ENCODE data around the gene GJB6. TPM values are rescaled to one million over a fixed set of nuclear protein-coding genes. Genes with fewer than 3 reads are reported as not detected.

The GJB6 gene
- total RNA-seq, 1 donor = not detected

- DNase-seq (ENCODE audit: low read depth) = peak; percentile 16
- TF ChIP-seq CTCF (IDR thresholded peaks at IDR 0.05; ENCODE audit: insufficient read depth, low read depth, low read length) = no peak
- peak overlapping the region; percentile 52 for H3K4me3 ChIP-seq (ENCODE audit: low read depth, low read length)
Measured at GRCh38 chr13:20193162-20193906, 38.8 kb downstream of the GJB6 start.

GRCh38 chr13:20192836-20193161 is 39.3 kb downstream of the GJB6 start, which contains the start of gene GJB2:
GJB2 (minus strand) TSS chr13:20192938; CDS start chr13:20189581, 3,357 bp downstream.
- TF ChIP-seq CTCF (IDR thresholded peaks at IDR 0.05; ENCODE audit: insufficient read depth, low read depth, low read length) = no peak
- H3K4me3 ChIP-seq (ENCODE audit: low read depth, low read length) = peak within 1 kb of the TSS; percentile 52
- DNase-seq (ENCODE audit: low read depth) = no peak

DNA sequence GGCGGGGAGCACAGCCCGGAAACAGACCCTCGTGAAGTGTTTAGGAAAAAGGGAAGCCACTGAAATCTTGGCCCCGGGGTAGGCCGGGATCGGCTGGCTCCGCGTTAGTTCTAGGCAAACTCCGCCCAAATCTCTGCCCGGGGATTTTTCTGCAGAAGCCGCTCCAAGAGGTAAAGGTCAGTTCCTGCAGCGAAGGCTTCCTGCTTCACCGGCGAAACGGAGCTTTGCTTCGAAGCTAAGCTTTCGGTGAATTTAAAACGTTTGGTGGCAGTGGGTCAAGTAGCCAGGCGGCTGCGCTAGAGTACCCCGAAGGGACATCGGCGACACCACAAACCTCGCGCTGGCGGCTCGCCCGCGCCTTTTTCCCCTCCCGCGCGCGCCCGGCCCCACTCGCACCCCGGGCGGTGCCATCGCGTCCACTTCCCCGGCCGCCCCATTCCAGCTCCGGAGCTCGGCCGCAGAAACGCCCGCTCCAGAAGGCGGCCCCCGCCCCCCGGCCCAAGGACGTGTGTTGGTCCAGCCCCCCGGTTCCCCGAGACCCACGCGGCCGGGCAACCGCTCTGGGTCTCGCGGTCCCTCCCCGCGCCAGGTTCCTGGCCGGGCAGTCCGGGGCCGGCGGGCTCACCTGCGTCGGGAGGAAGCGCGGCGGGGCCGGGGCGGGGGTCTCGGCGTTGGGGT is 39.8 kb downstream of the GJB6 start:
- H3K4me3 ChIP-seq (ENCODE audit: low read depth, low read length) = peak overlapping the region; percentile 52
- no peak for TF ChIP-seq CTCF (IDR thresholded peaks at IDR 0.05; ENCODE audit: insufficient read depth, low read depth, low read length)
- DNase-seq (ENCODE audit: low read depth) = peak; percentile 8

DNA sequence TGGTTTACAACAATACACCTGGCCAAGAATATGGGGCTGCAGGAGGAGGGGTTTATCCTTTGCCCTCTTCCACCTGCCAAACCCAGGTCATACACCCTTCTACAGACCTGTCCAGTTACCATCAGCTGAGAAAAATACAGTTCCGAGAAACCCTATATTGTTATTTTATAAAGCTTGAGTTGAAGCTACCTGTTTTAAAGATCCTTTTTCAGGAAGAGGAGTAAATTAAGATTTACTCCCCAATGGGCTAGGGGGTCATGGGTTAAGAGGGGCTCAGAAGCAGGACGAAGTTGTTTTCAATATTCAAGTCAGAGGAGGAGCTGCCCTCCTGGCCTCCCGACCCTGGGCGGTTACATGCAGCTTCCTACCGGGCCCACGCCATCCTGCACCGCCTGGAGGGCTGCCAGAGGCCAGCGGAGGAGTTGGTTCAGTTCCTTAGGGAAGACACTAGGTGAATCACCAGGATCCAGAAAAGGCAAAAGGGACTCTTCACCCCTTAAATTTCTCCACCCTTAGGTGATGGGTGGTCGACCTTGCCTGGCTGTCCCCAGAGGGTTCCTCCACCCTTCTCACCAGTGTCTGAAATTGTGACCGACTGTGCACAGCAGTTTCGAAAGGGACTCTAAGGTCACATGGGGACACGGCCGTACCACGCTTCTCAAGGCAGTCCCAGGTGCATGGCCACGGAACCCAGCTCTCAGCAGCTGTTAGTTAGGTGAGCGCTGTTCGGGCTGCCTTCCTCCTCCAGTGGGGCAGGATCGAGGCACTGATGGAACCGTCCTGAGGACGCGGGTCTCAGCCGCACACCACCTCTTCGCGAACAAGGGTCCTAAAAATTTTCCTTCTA is 40.6 kb downstream of the GJB6 start:
- TF ChIP-seq CTCF (IDR thresholded peaks at IDR 0.05; ENCODE audit: insufficient read depth, low read depth, low read length) = no peak
- H3K4me3 ChIP-seq (ENCODE audit: low read depth, low read length) = peak overlapping the region; percentile 52
- no peak for DNase-seq (ENCODE audit: low read depth)

DNA sequence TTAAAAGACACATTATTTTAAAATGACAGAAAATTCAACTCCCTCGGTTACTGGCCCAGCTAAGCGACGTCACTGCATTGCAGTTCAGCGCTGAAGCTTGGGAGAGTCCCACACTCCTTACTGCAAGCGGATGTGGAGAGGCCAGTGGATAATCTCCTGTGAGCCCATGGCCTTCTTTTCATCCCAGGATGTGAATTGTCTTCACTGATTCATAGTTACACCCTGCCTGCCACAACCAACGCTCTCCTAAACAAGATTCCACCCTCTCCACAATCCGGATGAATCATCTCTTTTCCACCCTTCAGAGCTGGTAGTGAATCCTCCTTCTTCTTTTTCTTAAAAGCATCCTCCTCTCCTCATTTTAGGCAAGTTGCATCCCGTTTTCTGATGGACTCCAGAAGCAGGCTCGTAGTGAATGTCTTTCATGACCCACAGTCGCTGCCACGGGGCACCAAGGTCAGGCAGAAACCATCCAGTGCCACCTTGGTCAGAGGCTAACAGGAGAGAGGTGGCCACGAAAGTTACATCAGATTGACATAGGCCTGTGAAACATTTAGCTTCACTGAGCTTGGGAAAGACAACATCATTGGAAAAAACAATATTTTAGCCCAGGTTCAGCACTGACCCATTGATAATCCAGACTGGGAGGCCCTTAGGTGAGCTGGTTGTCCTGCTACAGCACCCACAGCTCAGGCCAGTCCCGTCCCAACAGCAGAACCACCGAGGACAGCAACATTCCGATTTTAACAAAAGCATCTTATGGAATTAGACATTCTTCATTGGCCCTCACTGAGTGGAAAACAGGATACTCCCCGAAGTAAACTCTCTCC is 41.4 kb downstream of the GJB6 start:
- peak; percentile 86 for DNase-seq (ENCODE audit: low read depth)
- TF ChIP-seq CTCF (IDR thresholded peaks at IDR 0.05; ENCODE audit: insufficient read depth, low read depth, low read length) = no peak
- H3K4me3 ChIP-seq (ENCODE audit: low read depth, low read length) = no peak overlapping the region

- DNase-seq (ENCODE audit: low read depth) = no peak
- TF ChIP-seq CTCF (IDR thresholded peaks at IDR 0.05; ENCODE audit: insufficient read depth, low read depth, low read length) = no peak
- no peak overlapping the region for H3K4me3 ChIP-seq (ENCODE audit: low read depth, low read length)
Measured at GRCh38 chr13:20190076-20190475, 42.0 kb downstream of the GJB6 start.
